ENCODE data around the gene LHX2. TPM values are rescaled to one million over a fixed set of nuclear protein-coding genes. Genes with fewer than 3 reads are reported as not detected.

LHX2 gene
- total and polyA plus RNA-seq, 2 of the 13 experiments (the other 11 are each of a cell fraction or from before 2014, with no cell fraction given): not detected

- TF ChIP-seq RARA (CRISPR knock-in tag; IDR thresholded peaks at IDR 0.05) (0 out of 2 replicates have a peak, but pooled peaks have one; percentile 11), ZIK1 (CRISPR knock-in tag; IDR thresholded peaks at IDR 0.05; ENCODE audit: borderline replicate concordance, low read depth) (no peak), RXRB (CRISPR knock-in tag; IDR thresholded peaks at IDR 0.05; ENCODE audit: borderline replicate concordance) (peak; percentile 46; the same call in 1 of the 2 replicates), HNRNPLL (IDR thresholded peaks at IDR 0.05; ENCODE audit: low read depth, low read length, poor library complexity, severe bottlenecking) (no peak), ELF3 (CRISPR knock-in tag; IDR thresholded peaks at IDR 0.05) (peak; percentile 36), CENPT (CRISPR knock-in tag; IDR thresholded peaks at IDR 0.05; ENCODE audit: low read depth) (no peak), SIN3B (IDR thresholded peaks at IDR 0.05; ENCODE audit: low read length) (no peak), ZSCAN21 (CRISPR knock-in tag; IDR thresholded peaks at IDR 0.05; ENCODE audit: borderline replicate concordance) (no peak), ZNF740 (CRISPR knock-in tag; IDR thresholded peaks at IDR 0.05) (no peak), BRCA1 (CRISPR knock-in tag; IDR thresholded peaks at IDR 0.05) (no peak), ARID3A (IDR thresholded peaks at IDR 0.05; ENCODE audit: low read depth, low read length) (no peak), RAD51 (IDR thresholded peaks at IDR 0.05; ENCODE audit: borderline replicate concordance) (no peak), SP5 (CRISPR knock-in tag; IDR thresholded peaks at IDR 0.05; ENCODE audit: borderline replicate concordance, low read depth) (no peak), RBM22 (optimal IDR thresholded peaks at IDR 0.05; ENCODE audit: low read length) (no peak), ZNF776 (CRISPR knock-in tag; IDR thresholded peaks at IDR 0.05) (no peak), ATF1 (CRISPR knock-in tag; IDR thresholded peaks at IDR 0.05) (no peak), FOSL2 (CRISPR knock-in tag; IDR thresholded peaks at IDR 0.05) (peak; percentile 89), ZNF670 (CRISPR knock-in tag; IDR thresholded peaks at IDR 0.05; ENCODE audit: borderline replicate concordance) (no peak), JUN (CRISPR knock-in tag; IDR thresholded peaks at IDR 0.05) (no peak), HNRNPH1 (optimal IDR thresholded peaks at IDR 0.05; ENCODE audit: low read depth, low read length) (no peak), ZNF33B (CRISPR knock-in tag; IDR thresholded peaks at IDR 0.05) (no peak), HDAC1 (CRISPR knock-in tag; IDR thresholded peaks at IDR 0.05) (peak; percentile 31; the same call in 1 of the 2 replicates), ZBTB25 (CRISPR knock-in tag; IDR thresholded peaks at IDR 0.05) (no peak), ZNF124 (CRISPR knock-in tag; IDR thresholded peaks at IDR 0.05) (no peak), ZBTB37 (CRISPR knock-in tag; IDR thresholded peaks at IDR 0.05) (no peak), ZNF841 (CRISPR knock-in tag; IDR thresholded peaks at IDR 0.05; ENCODE audit: borderline replicate concordance) (no peak), ZBTB1 (CRISPR knock-in tag; IDR thresholded peaks at IDR 0.05; ENCODE audit: borderline replicate concordance) (no peak), CTCF (CRISPR knock-in tag; IDR thresholded peaks at IDR 0.05) (no peak)
Measured at GRCh38 chr9:124078641-124079040, 67.1 kb downstream of the LHX2 start (continued).

Data from HepG2 (cell line).